Measurements from ENCODE around the gene BRAT1.

GRCh38 chr7:2524808-2525657, 30.3 kb downstream of the BRAT1 start:
- TF ChIP-seq CTCF (conservative IDR thresholded peaks at IDR 0.05 in 1 of 2, IDR thresholded peaks at IDR 0.05 in 1 of 2; ENCODE audit: low read depth in 1 of 2, low read length in 2 of 2) (no peak), EZH2 (IDR thresholded peaks at IDR 0.05; ENCODE audit: low read length, missing control alignments) (no peak)

All from fibroblast of lung (primary cell).